Astrocyte of the cerebellum (primary cell): ENCODE data around the gene NLGN2.

Experiments
- DNase-seq: peaks from one replicate; pipeline ENCODE4 v3.0.0-alpha.2; 2011; ENCODE audit warnings: low read depth
- H3K4me3 ChIP-seq: 2 replicates; pipeline ENCODE4 v1.5.1; 2011; ENCODE audit warnings: mild to moderate bottlenecking, low read depth, low read length, moderate library complexity
- CTCF ChIP-seq: IDR thresholded peaks from 2 replicates; pipeline ENCODE4 v1.5.1; 2012; ENCODE audit warnings: low read length, low read depth, moderate library complexity, mild to moderate bottlenecking; ENCODE audit errors: missing control alignments
- in situ Hi-C: cut with HindIII; loops from 2 replicates; pipeline ENCODE4 v1.10.0; 2017; ENCODE audit warnings: low sequenced_read_pairs

Gene NLGN2

DNA sequence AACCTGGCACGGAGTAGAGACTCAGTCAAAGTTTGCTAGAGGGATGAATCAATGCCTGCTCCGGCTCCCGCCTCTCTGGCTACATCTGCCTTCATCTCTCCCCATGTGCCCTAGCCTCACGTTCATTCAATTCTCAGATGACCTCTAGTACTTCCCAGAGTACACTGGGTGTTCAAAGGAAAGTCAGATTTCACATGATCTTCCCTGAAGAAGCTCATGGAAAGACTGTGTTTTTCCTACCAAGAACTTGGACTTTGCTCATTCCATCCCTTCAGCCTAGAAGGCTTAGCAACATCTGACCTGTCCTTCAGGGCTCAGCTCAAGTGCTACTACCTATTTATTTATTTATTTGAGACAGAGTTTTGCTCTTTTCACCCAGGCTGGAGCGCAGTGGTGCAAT is 37.8 kb upstream of the NLGN2 start:
- DNase-seq: no peak
- H3K4me3 ChIP-seq: no peak overlapping the region
- TF ChIP-seq CTCF: no peak
- in situ Hi-C loops: no loop called here

- no peak for TF ChIP-seq CTCF
- no peak for DNase-seq
- in situ Hi-C loops: no loop called here
- no peak overlapping the region for H3K4me3 ChIP-seq
Observed at GRCh38 chr17:7370853-7371252, 36.8 kb upstream of the NLGN2 start.

GRCh38 chr17:7374353-7374752 is 33.3 kb upstream of the NLGN2 start:
- DNase-seq: no peak
- in situ Hi-C loops: no loop called here
- no peak overlapping the region for H3K4me3 ChIP-seq
- no peak for TF ChIP-seq CTCF

GRCh38 chr17:7379134-7379533 is 28.5 kb upstream of the NLGN2 start:
- H3K4me3 ChIP-seq: no peak overlapping the region
- no peak for TF ChIP-seq CTCF
- in situ Hi-C loops: no loop called here
- no peak for DNase-seq

- in situ Hi-C loops: no loop called here
- TF ChIP-seq CTCF: no peak
- no peak for DNase-seq
- no peak overlapping the region for H3K4me3 ChIP-seq
Observed at GRCh38 chr17:7380321-7380720, 27.3 kb upstream of the NLGN2 start.

GRCh38 chr17:7380855-7381683 is 26.6 kb upstream of the NLGN2 start, which contains the start of gene TNK1:
TSS of gene TNK1 (plus strand) at chr17:7381089. CDS start at chr17:7382927, 1,838 bp downstream.
- DNase-seq: no peak
- in situ Hi-C loops: no loop called here
- peak within 1 kb of the TSS; percentile 28 for H3K4me3 ChIP-seq
- TF ChIP-seq CTCF: no peak

GRCh38 chr17:7382901-7383300 is 24.7 kb upstream of the NLGN2 start:
- no peak for DNase-seq
- TF ChIP-seq CTCF: no peak
- no peak overlapping the region for H3K4me3 ChIP-seq
- in situ Hi-C loops: no loop called here
